Placental pericyte (primary cell): ENCODE measurements around the gene TMEM238. TPM values are rescaled to one million over a fixed set of nuclear protein-coding genes. Genes with fewer than 3 reads are reported as not detected.

Experiments
- total RNA-seq: library from RNA; depleted of rRNA; stranded (reverse); fragments of >200 nt; gene quantifications from 2 replicates; pipeline ENCODE4 v1.2.3, GENCODE V29; 2012

The TMEM238 gene, protein sequence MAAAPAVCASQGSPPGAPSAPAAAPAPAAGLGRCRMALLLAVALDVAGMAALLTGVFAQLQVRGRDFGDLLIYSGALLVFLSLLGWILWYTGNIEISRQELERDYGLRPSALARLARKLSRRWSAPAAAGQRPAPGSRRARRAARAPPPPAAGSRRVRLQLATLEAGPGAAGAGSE
- 1.4 TPM in 1 of 2 replicates, not detected in the other for total RNA-seq

DNA sequence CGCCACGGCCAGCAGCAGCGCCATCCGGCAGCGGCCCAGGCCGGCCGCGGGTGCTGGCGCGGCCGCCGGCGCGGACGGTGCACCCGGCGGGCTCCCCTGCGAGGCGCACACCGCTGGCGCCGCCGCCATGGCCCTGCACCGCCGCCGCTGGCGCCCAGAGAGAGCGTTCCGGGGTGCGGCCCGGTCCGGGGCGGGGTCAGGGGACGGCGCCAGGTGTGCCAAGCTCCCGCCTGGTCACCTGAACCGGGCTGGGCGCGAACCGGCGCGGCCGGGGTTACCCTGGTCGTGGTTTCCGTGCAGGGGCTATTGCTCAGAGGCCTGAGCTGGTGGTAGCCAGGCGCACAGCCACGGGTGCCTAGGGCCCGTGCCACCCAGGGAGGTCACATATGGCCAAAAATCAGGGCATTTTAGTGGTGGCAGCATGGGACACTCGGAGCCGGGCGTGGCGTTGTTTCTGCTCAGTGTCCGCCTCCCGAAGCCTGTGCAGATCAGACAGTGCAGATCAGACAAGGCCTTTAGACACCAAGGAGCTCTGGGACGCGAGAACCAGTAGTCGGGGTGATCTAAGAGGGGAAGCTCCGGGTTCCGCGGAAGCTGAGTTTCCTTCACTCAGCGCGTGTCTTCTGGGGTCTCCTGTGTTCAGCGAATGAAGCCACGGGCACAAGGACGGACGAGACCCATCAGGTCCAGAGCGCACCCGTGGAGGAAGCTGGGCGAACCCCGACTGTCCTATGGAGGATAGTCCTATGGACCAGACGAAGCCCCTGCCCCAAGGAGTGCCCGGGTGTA, at the start of gene TMEM238:
TMEM238 (minus strand) TSS at position 162 of the 789 bp plus-strand sequence; CDS start at position 129, 33 bp downstream.

DNA sequence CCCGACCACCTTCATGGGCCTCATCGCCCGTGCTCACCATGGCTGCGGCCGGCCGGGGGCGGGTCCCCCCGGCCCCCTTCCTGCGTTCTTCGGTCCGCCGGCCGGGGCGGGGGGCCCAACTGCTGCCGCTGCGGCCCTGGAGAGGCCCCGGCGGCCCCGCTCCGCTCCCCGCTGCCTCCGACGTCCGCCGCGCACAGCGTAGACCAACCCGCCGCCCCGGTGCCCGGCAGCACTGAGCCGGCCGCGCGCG, 23.4 kb upstream of the TMEM238 start, which contains the start of gene UBE2S:
UBE2S (minus strand) TSS at position 239 of the 250 bp plus-strand sequence; CDS start at position 40, 199 bp downstream.

DNA sequence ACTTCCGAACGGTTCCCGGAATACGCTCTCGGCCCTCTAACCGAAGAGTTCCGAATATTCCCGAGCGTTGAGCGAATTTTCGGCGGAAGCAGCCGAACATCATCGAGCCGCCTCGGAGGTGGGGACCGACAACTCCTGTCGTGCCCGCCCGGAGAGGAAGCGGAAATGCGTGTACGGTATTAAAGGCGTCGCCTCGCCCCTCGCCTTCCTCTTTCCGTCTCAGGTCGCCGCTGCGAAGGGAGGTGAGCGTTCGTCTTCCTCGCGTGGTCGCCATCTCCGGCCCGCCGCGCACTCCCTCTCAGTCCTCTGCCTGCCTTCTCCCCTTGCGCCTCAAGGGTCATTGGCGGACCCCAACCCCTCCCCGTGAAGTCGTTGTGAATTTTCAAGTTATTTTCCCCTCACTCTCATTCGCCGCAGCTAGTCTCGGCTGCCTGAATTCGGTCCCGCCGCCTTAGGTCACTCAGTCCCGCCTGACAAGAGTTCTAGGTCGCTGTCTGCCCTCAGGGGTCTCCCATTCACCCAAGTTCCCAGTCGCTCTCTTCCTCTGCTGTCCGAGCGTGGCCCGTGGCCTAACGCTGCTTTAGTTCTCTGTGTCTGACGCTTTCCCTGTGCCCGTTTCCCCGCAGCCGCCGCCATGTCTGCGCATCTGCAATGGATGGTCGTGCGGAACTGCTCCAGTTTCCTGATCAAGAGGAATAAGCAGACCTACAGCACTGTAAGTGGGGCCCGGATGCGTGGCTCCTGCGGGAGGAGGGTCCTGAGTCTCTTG, 1.8 kb upstream of the TMEM238 start, which contains the start of gene RPL28:
RPL28 (plus strand) TSS at position 209 of the 769 bp plus-strand sequence; CDS start at position 635, 426 bp downstream.

DNA sequence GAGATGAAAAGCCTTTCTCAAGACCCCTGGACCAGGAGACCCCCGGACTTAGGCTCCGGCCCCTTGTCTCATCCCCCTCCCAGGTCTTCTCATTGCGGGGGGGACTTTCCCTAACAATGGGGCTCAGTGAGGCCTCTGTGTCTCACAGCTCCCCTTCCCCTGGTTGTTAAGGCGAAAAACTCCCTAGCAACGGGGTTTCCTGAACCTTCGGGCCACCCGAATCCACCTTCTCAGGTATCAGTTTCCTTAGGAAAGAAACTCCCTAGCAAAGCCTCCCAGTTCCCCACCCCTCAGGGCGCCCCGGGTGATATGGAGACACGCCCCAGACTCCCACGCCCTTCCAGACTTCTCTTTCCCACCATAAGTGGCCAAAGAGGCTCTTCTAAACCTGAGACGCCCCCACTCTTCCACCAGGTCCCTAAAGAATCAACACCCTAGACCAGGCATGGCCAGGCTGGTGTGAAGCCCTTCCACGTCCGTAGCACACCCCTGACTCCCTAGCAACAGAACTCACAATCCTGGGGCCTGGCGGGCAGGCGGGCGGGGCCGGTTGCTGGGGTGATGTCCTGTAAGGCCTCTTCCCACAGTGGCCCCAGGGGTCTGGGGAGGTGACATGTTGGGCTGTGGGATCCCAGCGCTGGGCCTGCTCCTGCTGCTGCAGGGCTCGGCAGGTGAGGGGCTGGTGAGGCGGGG, 7.7 kb downstream of the TMEM238 start, which contains the start of gene TMEM190:
TMEM190 (plus strand) TSS at position 586 of the 693 bp plus-strand sequence; CDS start at position 614, 28 bp downstream.

DNA sequence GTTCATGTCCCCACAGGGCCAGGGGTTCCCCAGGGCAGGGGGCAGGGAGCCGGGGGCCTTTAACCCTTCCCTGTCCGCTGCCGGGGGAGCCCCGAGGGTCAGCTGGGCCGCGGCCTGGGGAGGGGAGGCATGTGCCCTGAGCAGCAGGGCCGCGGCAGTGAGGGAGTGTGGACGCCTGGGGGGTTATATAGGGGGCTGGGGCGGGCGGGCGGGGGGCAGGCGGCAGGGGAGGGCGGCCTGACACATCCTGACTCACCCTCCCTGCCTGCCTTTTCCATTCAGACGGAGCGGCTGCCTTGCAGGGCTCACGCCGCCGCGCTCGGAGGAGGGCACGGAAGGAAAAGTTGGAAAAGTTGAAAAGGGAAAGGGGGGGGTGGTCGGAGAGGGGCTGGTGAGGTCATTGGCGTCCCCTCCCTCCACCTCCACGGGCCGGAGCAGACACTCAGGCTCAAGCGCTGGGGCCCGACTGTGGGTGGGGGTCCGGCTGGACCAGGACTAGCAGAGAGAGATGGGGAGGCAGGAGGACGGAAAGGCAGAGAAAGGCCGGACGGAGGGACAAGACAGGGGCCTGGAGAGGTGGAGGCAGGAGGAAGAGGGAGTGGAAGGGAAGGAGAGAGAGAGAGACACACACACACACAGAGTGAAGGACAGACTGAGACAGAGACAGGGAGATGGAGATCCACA, 13.6 kb downstream of the TMEM238 start, which contains the start of gene IL11:
IL11 (minus strand) TSS at position 159 of the 684 bp plus-strand sequence; CDS start at position 6, 153 bp downstream.

DNA sequence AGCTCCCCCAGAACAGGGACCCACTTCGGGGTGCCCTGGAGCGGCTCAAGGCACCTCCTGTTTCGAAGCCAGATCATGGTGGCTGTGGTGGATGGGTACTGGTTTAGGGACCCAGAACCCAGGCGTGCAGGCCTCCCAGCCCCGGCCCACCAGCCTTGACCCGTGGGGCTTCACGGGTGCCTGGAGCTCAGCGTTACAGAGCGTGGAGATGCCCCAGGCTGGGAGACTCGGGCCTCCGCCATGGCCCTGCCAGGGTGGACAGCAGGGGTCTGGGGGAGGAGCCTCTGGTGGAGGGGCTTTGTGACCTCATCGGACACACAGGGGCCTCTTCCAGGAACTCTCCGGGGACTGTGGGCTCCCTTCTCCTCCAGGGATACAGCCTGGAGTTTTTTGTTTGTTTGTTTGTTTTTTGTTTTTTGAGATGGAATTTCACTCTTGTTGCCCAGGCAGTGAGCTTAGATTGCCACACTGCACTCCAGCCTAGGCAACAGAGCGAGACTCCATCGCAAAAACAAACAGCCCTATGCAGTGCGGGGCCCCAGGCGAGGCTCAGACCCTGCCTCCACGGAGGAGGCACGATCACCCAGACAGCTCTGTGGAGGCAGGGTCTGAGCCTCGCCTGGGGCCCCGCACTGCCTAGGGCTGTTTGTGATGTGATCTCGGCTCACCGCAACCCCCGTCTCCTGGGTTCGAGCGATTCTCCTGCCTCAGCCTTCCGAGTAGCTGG, 20.9 kb downstream of the TMEM238 start, which contains the start of gene GARIN5B:
GARIN5B (minus strand) TSS at position 271 of the 727 bp plus-strand sequence; CDS start at position 77, 194 bp downstream.

DNA sequence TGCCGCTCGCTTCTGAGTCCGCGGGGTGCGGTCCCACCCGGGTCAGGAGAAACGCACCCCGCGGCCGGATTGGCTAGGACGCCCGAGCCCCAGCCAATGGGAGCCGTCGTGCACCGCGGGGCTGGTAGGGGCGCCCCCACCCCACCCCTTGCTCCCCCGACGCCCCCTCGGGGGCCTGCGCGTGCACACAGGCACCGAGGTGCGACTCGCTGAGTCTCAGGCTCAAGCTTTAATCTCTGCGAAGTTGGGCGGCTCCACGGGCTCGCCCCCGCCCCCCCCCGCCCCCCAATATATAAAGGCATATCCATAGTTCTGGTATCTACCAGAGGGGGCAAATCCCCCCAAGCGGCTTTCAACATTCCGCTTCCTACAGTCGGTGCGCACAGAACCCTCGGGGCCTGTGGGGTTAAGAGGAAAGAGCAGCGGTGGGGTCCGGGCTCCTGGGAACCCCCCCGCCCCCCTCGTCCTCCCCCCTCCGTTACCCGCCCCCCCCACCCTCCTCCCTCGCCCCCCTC, 29.3 kb downstream of the TMEM238 start, which contains the start of gene COX6B2:
COX6B2 (minus strand) TSS at position 22 of the 515 bp plus-strand sequence. CDS start 198 bp downstream, outside the sequence.

DNA sequence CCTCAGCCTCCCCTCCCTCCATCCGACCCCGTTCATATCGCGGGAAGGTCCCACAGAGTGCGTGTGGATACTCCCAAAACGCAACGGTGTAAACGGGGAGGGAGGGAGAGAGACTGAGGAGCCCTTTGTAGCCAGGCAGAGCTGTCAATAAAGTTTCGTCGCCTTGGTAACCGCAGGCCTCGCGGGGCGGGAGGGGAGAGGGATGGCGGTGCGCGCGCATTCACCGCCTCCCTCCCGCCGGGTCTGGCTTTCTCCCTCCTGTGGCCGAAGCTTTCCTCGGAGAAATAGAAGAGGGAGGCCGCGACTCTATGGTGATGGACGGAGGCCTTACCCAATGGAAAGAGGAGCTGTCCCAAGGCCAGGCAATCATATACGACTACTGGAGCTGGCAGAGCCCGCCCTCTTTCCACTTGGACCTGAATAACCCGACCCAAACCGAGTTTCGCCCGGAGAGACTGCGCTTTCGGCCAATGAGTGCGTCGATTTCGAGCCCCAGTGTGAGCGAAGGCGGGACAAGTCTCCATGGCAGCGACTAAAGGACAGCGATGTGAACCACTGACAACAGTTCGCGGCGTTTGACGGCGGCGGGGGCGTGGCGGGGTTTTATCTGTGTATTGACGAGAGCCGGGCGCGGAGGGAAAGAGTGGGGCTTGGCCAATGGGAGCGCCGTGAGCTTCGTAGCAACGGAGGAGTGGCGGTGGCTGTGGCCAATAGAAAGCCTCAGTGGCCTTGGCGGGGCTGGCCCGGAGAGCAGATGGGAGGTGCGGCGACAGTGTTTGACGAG, 44.8 kb downstream of the TMEM238 start, which contains the start of gene KMT5C:
KMT5C (plus strand) TSS at position 772 of the 784 bp plus-strand sequence. CDS start 2,061 bp downstream, outside the sequence.

Other genes with a start within 250 kb of the TMEM238 start
- gene TNNT1, start 235.1 kb downstream of the TMEM238 start, total RNA-seq = 0.57 and 2.8 TPM in 2 replicates
- gene TNNI3, start 226.6 kb downstream of the TMEM238 start, total RNA-seq = not detected in 2 replicates
- gene DNAAF3, start 217.7 kb downstream of the TMEM238 start, total RNA-seq = 0.66 TPM in 1 of 2 replicates, not detected in the other
- under 0.01 TPM in 1 of 2 replicates, not detected in the other for gene SYT5, start 204.0 kb downstream of the TMEM238 start, total RNA-seq
- gene PTPRH, start 174.8 kb downstream of the TMEM238 start, total RNA-seq = 4.9 and 46.0 TPM in 2 replicates
- 1.9 and 2.6 TPM in 2 replicates for gene TMEM86B, start 155.5 kb downstream of the TMEM238 start, total RNA-seq
- gene PPP6R1, start 125.3 kb downstream of the TMEM238 start, total RNA-seq = 58.9 and 69.9 TPM in 2 replicates
- 41.1 and 41.9 TPM in 2 replicates for gene HSPBP1, start 104.2 kb downstream of the TMEM238 start, total RNA-seq
- 1.7 and 3.5 TPM in 2 replicates for gene BRSK1, start 100.3 kb downstream of the TMEM238 start, total RNA-seq
- gene TMEM150B, start 59.0 kb downstream of the TMEM238 start, total RNA-seq = not detected in 2 replicates
- 7.9 and 9.6 TPM in 2 replicates for gene KMT5C, start 44.4 kb downstream of the TMEM238 start, total RNA-seq
- 0.14 and 0.22 TPM in 2 replicates for gene COX6B2, start 29.6 kb downstream of the TMEM238 start, total RNA-seq
- gene GARIN5B, start 21.0 kb downstream of the TMEM238 start, total RNA-seq = not detected in 2 replicates
- 15.1 and 82.0 TPM in 2 replicates for gene IL11, start 13.8 kb downstream of the TMEM238 start, total RNA-seq
- gene TMEM190, start 7.5 kb downstream of the TMEM238 start, total RNA-seq = not detected in 2 replicates
- 301 and 1,049 TPM in 2 replicates for gene RPL28, start 1.6 kb upstream of the TMEM238 start, total RNA-seq
- gene UBE2S, start 23.5 kb upstream of the TMEM238 start, total RNA-seq = 40.5 and 198 TPM in 2 replicates
- gene SHISA7, start 59.0 kb upstream of the TMEM238 start, total RNA-seq = not detected in 2 replicates
- gene ISOC2, start 77.3 kb upstream of the TMEM238 start, total RNA-seq = 50.8 and 116 TPM in 2 replicates
- not detected in 2 replicates for gene C19orf85, start 80.5 kb upstream of the TMEM238 start, total RNA-seq
- 3.3 and 3.9 TPM in 2 replicates for gene ZNF628, start 92.3 kb upstream of the TMEM238 start, total RNA-seq
- gene NAT14, start 100.9 kb upstream of the TMEM238 start, total RNA-seq = 17.5 and 19.3 TPM in 2 replicates
- 3.1 and 24.2 TPM in 2 replicates for gene SSC5D, start 104.1 kb upstream of the TMEM238 start, total RNA-seq
- not detected in 2 replicates for gene SBK2, start 152.8 kb upstream of the TMEM238 start, total RNA-seq
- not detected in 2 replicates for gene SBK3, start 161.3 kb upstream of the TMEM238 start, total RNA-seq
- gene ZNF579, start 196.6 kb upstream of the TMEM238 start, total RNA-seq = 6.7 and 9.0 TPM in 2 replicates
- 4.2 and 5.6 TPM in 2 replicates for gene FIZ1, start 215.2 kb upstream of the TMEM238 start, total RNA-seq
- 9.6 and 13.3 TPM in 2 replicates for gene ZNF524, start 216.0 kb upstream of the TMEM238 start, total RNA-seq
- 2.4 and 2.6 TPM in 2 replicates for gene ZNF865, start 221.4 kb upstream of the TMEM238 start, total RNA-seq
- 4.9 and 7.0 TPM in 2 replicates for gene ZNF784, start 240.3 kb upstream of the TMEM238 start, total RNA-seq